Measurements from ENCODE around the gene FIZ1.

DNA sequence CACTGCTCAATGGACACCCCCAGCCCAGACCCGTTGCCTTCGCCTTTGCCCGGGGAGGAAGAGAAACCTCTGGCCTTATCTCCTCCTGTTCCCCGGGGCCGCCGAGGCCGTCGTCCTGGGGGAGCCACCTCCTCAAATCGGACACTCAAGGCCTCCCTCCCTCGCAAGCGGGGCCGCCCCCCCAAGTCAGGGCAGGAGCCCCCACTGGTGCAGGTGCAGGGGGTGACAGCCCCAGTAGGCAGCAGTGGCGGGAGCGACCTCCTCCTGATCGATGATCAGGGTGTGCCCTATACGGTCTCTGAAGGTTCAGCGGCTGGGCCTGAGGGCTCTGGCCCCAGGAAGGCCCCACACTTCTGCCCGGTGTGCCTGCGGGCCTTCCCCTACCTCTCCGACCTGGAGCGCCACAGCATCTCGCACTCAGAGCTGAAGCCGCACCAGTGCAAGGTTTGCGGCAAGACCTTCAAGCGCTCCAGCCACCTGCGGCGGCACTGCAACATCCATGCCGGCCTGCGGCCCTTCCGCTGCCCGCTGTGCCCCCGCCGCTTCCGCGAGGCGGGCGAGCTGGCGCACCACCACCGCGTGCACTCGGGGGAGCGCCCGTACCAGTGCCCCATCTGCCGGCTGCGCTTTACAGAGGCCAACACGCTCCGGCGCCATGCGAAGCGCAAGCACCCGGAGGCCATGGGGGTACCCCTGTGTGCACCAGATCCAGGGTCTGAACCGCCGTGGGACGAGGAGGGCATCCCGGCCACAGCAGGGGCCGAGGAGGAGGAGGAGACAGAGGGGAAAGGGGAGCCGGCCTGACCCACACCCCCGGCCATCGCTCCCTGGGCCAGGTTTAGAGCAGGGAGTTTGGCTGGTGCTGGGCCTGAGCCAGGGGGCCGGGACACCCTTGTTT, 3.0 kb upstream of the FIZ1 start:
- TF ChIP-seq ZNF274 (IDR thresholded peaks at IDR 0.05; ENCODE audit: low read depth, low read length), result no peak
- no peak for TF ChIP-seq YY1 (IDR thresholded peaks at IDR 0.05; ENCODE audit: insufficient read depth, insufficient read length)

Measured in NT2/D1 (cell line).